ENCODE measurements around the gene P4HA2. TPM values are rescaled to one million over a fixed set of nuclear protein-coding genes. Genes with fewer than 3 reads are reported as not detected.

Gene P4HA2
- total RNA-seq, 4 donors from 2014 or later = 15.9 to 26.9 (median 22.8) TPM

- Histone ChIP-seq H3K9me3 (no peaks in the 10 kb centered on the region), H3K27me3 (no peaks in the 10 kb centered on the region), H3K4me1 (peaks cover 0 to 64% (median 29%) of the 10 kb centered on the region in 4 donors), H3K4me3 (peak overlapping the region; percentile 63 to 86 (median 76)), H3K27ac (peak overlapping the region; percentile 91 to 98 (median 96)), H3K36me3 (no peaks in the 10 kb centered on the region)
- no peak for DNase-seq (ENCODE audit: low spot score in 2 of 2)
- 87 to 95% methylated on average over 6 of the region's 6 CpGs for WGBS, 2 donors
- TF ChIP-seq EP300 (IDR thresholded peaks at IDR 0.05) (no peak), POLR2A (IDR thresholded peaks at IDR 0.05) (no peak), CTCF (IDR thresholded peaks at IDR 0.05) (no peak)
Observed at GRCh38 chr5:132256783-132257130, 29.1 kb upstream of the P4HA2 start.

- Histone ChIP-seq H3K9me3 (no peaks in the 10 kb centered on the region), H3K4me1 (peaks cover 0 to 59% (median 23%) of the 10 kb centered on the region in 4 donors), H3K27me3 (no peaks in the 10 kb centered on the region), H3K4me3 (no peak overlapping the region), H3K36me3 (no peaks in the 10 kb centered on the region), H3K27ac (peak overlapping the region in 3 of 4 donors; percentile 91 to 98 (median 97))
- 96 to 100% methylated on average over 4 of the region's 4 CpGs for WGBS, 2 donors
- DNase-seq (ENCODE audit: low spot score in 2 of 2) = no peak
- TF ChIP-seq EP300 (IDR thresholded peaks at IDR 0.05) = no peak
- TF ChIP-seq CTCF (IDR thresholded peaks at IDR 0.05) = no peak
- TF ChIP-seq POLR2A (IDR thresholded peaks at IDR 0.05) = no peak
Observed at GRCh38 chr5:132256086-132256782, 28.6 kb upstream of the P4HA2 start.

- WGBS, 2 donors = 55 to 71% methylated on average over 6 of the region's 7 CpGs
- Histone ChIP-seq H3K36me3 (no peaks in the 10 kb centered on the region), H3K4me1 (peaks cover 0 to 41% (median 7%) of the 10 kb centered on the region in 4 donors), H3K9me3 (no peaks in the 10 kb centered on the region), H3K4me3 (no peak overlapping the region), H3K27me3 (no peaks in the 10 kb centered on the region), H3K27ac (peak overlapping the region in 1 of 4 donors; percentile 98)
- DNase-seq (ENCODE audit: low spot score in 2 of 2) = peak in 1 of 2 donors; percentile 32
- TF ChIP-seq CTCF (IDR thresholded peaks at IDR 0.05) (no peak), POLR2A (IDR thresholded peaks at IDR 0.05) (no peak), EP300 (IDR thresholded peaks at IDR 0.05) (no peak)
Observed at GRCh38 chr5:132254321-132254977, 26.8 kb upstream of the P4HA2 start.

- peak overlapping the region in 1 of 4 donors; percentile 98 for H3K27ac ChIP-seq
- peaks cover 0 to 33% (median 4%) of the 10 kb centered on the region in 4 donors for H3K4me1 ChIP-seq
- H3K9me3 ChIP-seq = no peaks in the 10 kb centered on the region
- no peak overlapping the region for H3K4me3 ChIP-seq
- no peak for DNase-seq (ENCODE audit: low spot score in 2 of 2)
- H3K36me3 ChIP-seq = no peaks in the 10 kb centered on the region
- WGBS, 2 donors = 88 to 91% methylated on average over 5 to 8 of the region's 8 CpGs
- TF ChIP-seq POLR2A (IDR thresholded peaks at IDR 0.05) = no peak
- no peak for TF ChIP-seq EP300 (IDR thresholded peaks at IDR 0.05)
- TF ChIP-seq CTCF (IDR thresholded peaks at IDR 0.05) = no peak
- no peaks in the 10 kb centered on the region for H3K27me3 ChIP-seq
Observed at GRCh38 chr5:132253452-132254320, 26.0 kb upstream of the P4HA2 start.
